Epithelial cell of proximal tubule (primary cell): ENCODE measurements around the gene CCDC188. TPM values are rescaled to one million over a fixed set of nuclear protein-coding genes. Genes with fewer than 3 reads are reported as not detected.

ENCODE experiments used
- DNase-seq: peaks from one replicate; pipeline ENCODE4 v3.0.0-alpha.2; 2011; ENCODE audit warnings: low read depth
- H3K4me3 ChIP-seq: 2 replicates; pipeline ENCODE4 v1.5.1; 2011; ENCODE audit warnings: low read depth, mild to moderate bottlenecking, low read length
- CTCF ChIP-seq: conservative IDR thresholded peaks from 2 replicates; pipeline ENCODE4 v1.5.1; 2012; ENCODE audit warnings: low read depth, mild to moderate bottlenecking, low read length
- total RNA-seq: library from RNA; depleted of rRNA; stranded (reverse); fragments of >200 nt; gene quantifications from 2 replicates; pipeline ENCODE4 v1.2.3, GENCODE V29; 2015

The CCDC188 gene
- total RNA-seq, 1 donor from 2014 or later = not detected

GRCh38 chr22:20159076-20159475, 8.2 kb upstream of the CCDC188 start:
- no peak for DNase-seq
- no peak overlapping the region for H3K4me3 ChIP-seq
- no peak for TF ChIP-seq CTCF

- H3K4me3 ChIP-seq = no peak overlapping the region
- no peak for TF ChIP-seq CTCF
These were observed 7.7 kb upstream of the CCDC188 start for GRCh38 chr22:20158391-20159036.

GRCh38 chr22:20157430-20158183, 6.8 kb upstream of the CCDC188 start:
- H3K4me3 ChIP-seq = no peak overlapping the region
- DNase-seq = no peak
- TF ChIP-seq CTCF = no peak

More at GRCh38 chr22:20158391-20159036, 7.7 kb upstream of the CCDC188 start:
- no peak for DNase-seq

- H3K4me3 ChIP-seq = no peak overlapping the region
- no peak for DNase-seq
- TF ChIP-seq CTCF = peak; percentile 95
These were observed 6.0 kb upstream of the CCDC188 start for GRCh38 chr22:20156611-20157429.

GRCh38 chr22:20156042-20156389, 5.2 kb upstream of the CCDC188 start:
- H3K4me3 ChIP-seq = no peak overlapping the region
- no peak for TF ChIP-seq CTCF
- DNase-seq = no peak

- H3K4me3 ChIP-seq = no peak overlapping the region
- TF ChIP-seq CTCF = no peak
- no peak for DNase-seq
These were observed 4.6 kb upstream of the CCDC188 start for GRCh38 chr22:20155330-20156041.
